Common myeloid progenitor, CD34-positive (primary cell): ENCODE results near the gene LCNL1.

Experiments used
- CTCF ChIA-PET: fragments of 350-600 bp; sonication (Branson Sonifier 250); formaldehyde crosslinking; loops from one replicate; lab custom pipeline; 2021; ENCODE audit warnings: antibody characterized with exemption; lab: Charles Lee
- POLR2A ChIA-PET: fragments of 350-600 bp; sonication (Branson Sonifier 250); formaldehyde crosslinking; loops from one replicate; lab custom pipeline; 2021; ENCODE audit warnings: antibody characterized with exemption; lab: Charles Lee
- DNase-seq, 3 donors: peaks; one replicate each; pipeline versions ENCODE4 v3.0.0 to v3.0.0-alpha.2; 2013
- H3K27ac ChIP-seq, 2 experiments: 1 replicate in 1 of 2; 2 replicates in 1 of 2; pipeline ENCODE4 v1.7.0; 2013; ENCODE audit warnings: inconsistent platforms in 2 of 2, low read length in 2 of 2, mild to moderate bottlenecking in 2 of 2, low read depth in 1 of 2, moderate library complexity in 1 of 2; ENCODE audit not compliant: severe bottlenecking in 2 of 2, insufficient read depth in 1 of 2, poor library complexity in 1 of 2
- H3K27me3 ChIP-seq, 5 experiments: replicated peaks in 2 of 5; 1 replicate in 3 of 5; 2 replicates in 2 of 5; pipeline versions ENCODE4 v1.6.1 to v1.7.0; 2013; ENCODE audit warnings: low read length in 4 of 5, mild to moderate bottlenecking in 2 of 5, moderate library complexity in 2 of 5, inconsistent platforms in 1 of 5; ENCODE audit not compliant: insufficient read depth in 5 of 5, control insufficient read depth in 4 of 5
- H3K36me3 ChIP-seq, 4 experiments: 1 replicate in 2 of 4; 2 replicates in 2 of 4; pipeline versions ENCODE4 v1.6.1 to v1.7.0; 2013; ENCODE audit warnings: low read length in 3 of 4, control low read depth in 1 of 4, mild to moderate bottlenecking in 1 of 4; ENCODE audit not compliant: control insufficient read depth in 4 of 4, insufficient read depth in 4 of 4
- H3K4me1 ChIP-seq, 4 experiments: 1 replicate in 3 of 4; 2 replicates in 1 of 4; pipeline versions ENCODE4 v1.6.1 to v1.7.1; 2013; ENCODE audit warnings: low read length in 3 of 4, mild to moderate bottlenecking in 3 of 4, control low read depth in 1 of 4, inconsistent platforms in 1 of 4, moderate library complexity in 1 of 4; ENCODE audit not compliant: control insufficient read depth in 4 of 4, insufficient read depth in 4 of 4; ENCODE audit errors: control extremely low read depth in 1 of 4
- H3K4me3 ChIP-seq, 7 experiments: 1 replicate in 4 of 7; 2 replicates in 3 of 7; pipeline versions ENCODE4 v1.5.1 to v1.7.0; 2013; ENCODE audit warnings: mild to moderate bottlenecking in 7 of 7, low read length in 6 of 7, moderate library complexity in 6 of 7, inconsistent platforms in 2 of 7, low read depth in 2 of 7, control low read depth in 1 of 7; ENCODE audit not compliant: insufficient read depth in 4 of 7, control insufficient read depth in 1 of 7; ENCODE audit errors: extremely low read depth in 1 of 7
- H3K9me3 ChIP-seq, 5 experiments: 1 replicate in 4 of 5; 2 replicates in 1 of 5; pipeline versions ENCODE4 v1.6.1 to v1.7.1; 2013; ENCODE audit warnings: low read length in 4 of 5, mild to moderate bottlenecking in 2 of 5, inconsistent platforms in 1 of 5, low read depth in 1 of 5, moderate library complexity in 1 of 5; ENCODE audit not compliant: control insufficient read depth in 4 of 5, insufficient read depth in 2 of 5; ENCODE audit errors: control extremely low read depth in 1 of 5
- WGBS: methylation state at CpG from one replicate; pipeline ENCODE4 v1.1.5; 2013; ENCODE audit not compliant: insufficient coverage; 5-methylcytosine and 5-hydroxymethylcytosine counted together

Gene LCNL1

DNA sequence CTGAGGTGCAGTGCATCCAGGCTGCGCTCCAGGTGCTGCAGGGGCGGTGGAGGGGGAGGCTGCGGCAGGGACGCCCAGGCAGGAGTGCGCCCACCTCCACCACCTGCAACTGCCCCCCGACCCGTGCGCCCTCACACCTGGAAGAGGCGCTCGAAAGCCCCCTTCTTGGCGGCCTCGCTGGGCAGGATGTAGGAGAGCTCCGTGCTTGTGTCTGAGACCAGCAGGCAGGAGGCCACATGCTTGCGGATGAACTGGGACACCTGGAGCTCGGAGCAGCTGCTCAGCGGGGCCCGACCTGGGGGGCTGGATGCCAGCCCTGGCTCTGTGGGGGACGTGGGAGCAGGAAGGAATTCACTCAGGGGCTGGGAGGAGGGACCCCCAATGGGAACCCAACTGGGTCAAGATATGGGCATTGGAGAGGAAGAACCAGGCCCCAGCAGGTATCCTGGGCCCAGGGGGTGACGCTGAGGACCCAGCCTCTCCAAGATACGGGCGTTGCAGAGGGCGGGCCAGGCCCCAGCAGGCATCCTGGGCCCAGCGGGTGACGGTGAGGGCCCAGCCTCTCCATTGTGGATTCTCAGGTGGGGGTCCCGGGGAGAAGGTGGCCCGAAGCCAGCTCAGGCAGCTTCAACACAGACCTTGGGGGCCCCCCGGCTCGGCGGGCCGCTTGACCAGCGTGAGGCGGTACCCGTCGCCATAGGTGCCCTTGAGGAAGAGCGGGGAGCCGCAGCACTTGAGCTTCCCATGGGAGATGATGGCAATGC lies 32.2 kb downstream of the LCNL1 start:
- H3K9me3 ChIP-seq, result no peaks in the 10 kb centered on the region
- CTCF ChIA-PET, result interaction anchor here (1.1 to 2.0 kb wide), 3 partner anchors 9 to 67 kb away, joined by 3 to 7 read pairs (median 3); no protein-coding TSS in a partner anchor
- POLR2A ChIA-PET, result no interaction called here
- WGBS, result 97% methylated on average over 36 of the region's 36 CpGs
- no peak overlapping the region for H3K4me3 ChIP-seq
- peaks cover 2 to 86% (median 49%) of the 10 kb centered on the region in 4 experiments for H3K36me3 ChIP-seq
- no peak overlapping the region for H3K27ac ChIP-seq
- DNase-seq, result no peak
- H3K4me1 ChIP-seq, result peaks cover 0 to 3% (median 0%) of the 10 kb centered on the region in 4 experiments
- no peaks in the 10 kb centered on the region for H3K27me3 ChIP-seq

DNA sequence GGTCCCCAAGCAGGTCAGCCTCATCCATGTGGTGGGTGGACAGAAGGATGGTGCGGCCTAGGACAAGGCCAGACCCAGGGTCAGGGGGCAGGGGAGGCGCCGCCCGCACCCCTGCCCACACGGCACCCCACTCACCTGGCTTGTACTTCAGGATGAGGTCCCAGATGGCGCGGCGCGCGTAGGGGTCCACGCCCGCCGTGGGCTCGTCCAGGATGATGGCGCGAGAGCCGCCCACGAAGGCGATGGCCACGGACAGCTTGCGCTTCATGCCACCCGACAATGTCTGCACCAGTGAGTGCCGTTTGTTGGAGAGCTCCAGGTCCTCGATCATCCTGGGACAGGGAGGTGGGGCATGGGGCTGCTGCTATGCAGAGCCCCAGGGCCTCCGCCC lies 32.7 kb downstream of the LCNL1 start:
- 99% methylated on average over 24 of the region's 25 CpGs for WGBS
- POLR2A ChIA-PET, result no interaction called here
- H3K36me3 ChIP-seq, result peaks cover 2 to 88% (median 50%) of the 10 kb centered on the region in 4 experiments

GRCh38 chr9:137015976-137016375 lies 33.2 kb downstream of the LCNL1 start:
- DNase-seq, result no peak
- Histone ChIP-seq H3K9me3 (no peaks in the 10 kb centered on the region), H3K27ac (no peak overlapping the region), H3K27me3 (no peaks in the 10 kb centered on the region), H3K36me3 (peaks cover 2 to 91% (median 51%) of the 10 kb centered on the region in 4 experiments), H3K4me3 (no peak overlapping the region), H3K4me1 (peaks cover 0 to 3% (median 0%) of the 10 kb centered on the region in 4 experiments)
- CTCF ChIA-PET, result no interaction called here
- WGBS, result 98% methylated on average over 20 of the region's 21 CpGs
- POLR2A ChIA-PET, result no interaction called here

More for the DNA sequence above, 32.7 kb downstream of the LCNL1 start:
- no peak for DNase-seq
- CTCF ChIA-PET, result interaction anchor here (1.1 kb wide), 1 partner anchor 67 kb away, joined by 3 read pairs; no protein-coding TSS in a partner anchor
- Histone ChIP-seq H3K27me3 (no peaks in the 10 kb centered on the region), H3K4me3 (no peak overlapping the region), H3K4me1 (peaks cover 0 to 3% (median 0%) of the 10 kb centered on the region in 4 experiments), H3K9me3 (no peaks in the 10 kb centered on the region), H3K27ac (no peak overlapping the region)

- peaks cover 0 to 3% (median 0%) of the 10 kb centered on the region in 4 experiments for H3K4me1 ChIP-seq
- ChIA-PET CTCF (no interaction called here), POLR2A (no interaction called here)
- no peaks in the 10 kb centered on the region for H3K9me3 ChIP-seq
- DNase-seq, result no peak
- no peaks in the 10 kb centered on the region for H3K27me3 ChIP-seq
- WGBS, result over 99% methylated on average over 10 of the region's 16 CpGs
- peaks cover 2 to 91% (median 53%) of the 10 kb centered on the region in 4 experiments for H3K36me3 ChIP-seq
- H3K4me3 ChIP-seq, result no peak overlapping the region
- no peak overlapping the region for H3K27ac ChIP-seq
These were observed 33.6 kb downstream of the LCNL1 start for GRCh38 chr9:137016436-137016835.

- no peak overlapping the region for H3K27ac ChIP-seq
- no peak for DNase-seq
- WGBS, result 94% methylated on average over 28 of the region's 28 CpGs
- no peak overlapping the region for H3K4me3 ChIP-seq
- peaks cover 2 to 88% (median 52%) of the 10 kb centered on the region in 4 experiments for H3K36me3 ChIP-seq
- H3K9me3 ChIP-seq, result no peaks in the 10 kb centered on the region
- CTCF ChIA-PET, result interaction anchor here (1.1 kb wide), 1 partner anchor 18 kb away, joined by 3 read pairs; no protein-coding TSS in a partner anchor
- H3K4me1 ChIP-seq, result peaks cover 0 to 3% (median 0%) of the 10 kb centered on the region in 4 experiments
- POLR2A ChIA-PET, result no interaction called here
- H3K27me3 ChIP-seq, result no peaks in the 10 kb centered on the region
These were observed 34.3 kb downstream of the LCNL1 start for GRCh38 chr9:137017071-137017470.

DNA sequence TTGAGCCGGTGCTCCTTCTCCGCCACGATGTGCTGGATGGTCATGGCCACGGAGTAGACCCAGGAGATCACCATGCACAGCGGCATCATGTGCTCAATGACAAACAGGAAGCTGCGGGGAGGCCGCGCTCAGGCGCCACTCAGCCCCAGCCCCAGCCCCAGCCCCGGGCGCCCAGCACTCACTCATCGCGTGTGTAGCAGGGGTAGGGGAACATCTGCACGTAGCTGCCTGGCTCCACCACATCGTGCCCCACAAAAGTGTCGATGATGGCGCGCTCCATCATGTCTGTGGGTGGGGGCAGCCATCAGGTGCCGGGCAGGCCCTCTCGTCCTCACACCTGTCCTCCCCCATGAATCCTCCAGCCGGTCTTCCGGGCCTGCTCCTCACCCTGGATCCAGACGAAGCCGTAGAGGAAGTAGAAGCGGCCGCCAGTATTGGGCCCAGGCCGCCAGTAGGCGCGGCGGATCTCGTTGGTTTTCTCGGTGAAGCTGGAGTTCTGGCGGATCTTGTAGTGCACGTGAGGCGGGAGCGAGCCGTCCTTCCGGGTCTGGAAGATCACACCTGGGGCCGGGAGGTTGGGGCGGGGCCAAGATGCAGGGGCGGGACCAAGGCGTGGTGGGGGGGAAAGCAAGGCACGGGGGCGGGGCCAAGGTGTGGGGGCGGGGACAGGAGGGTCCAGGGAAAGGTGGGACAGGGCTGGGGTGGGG lies 35.2 kb downstream of the LCNL1 start:
- peaks cover 0 to 3% (median 0%) of the 10 kb centered on the region in 4 experiments for H3K4me1 ChIP-seq
- peaks cover 2 to 85% (median 50%) of the 10 kb centered on the region in 4 experiments for H3K36me3 ChIP-seq
- ChIA-PET CTCF (interaction anchor here (1.1 to 1.3 kb wide), 2 partner anchors 12 to 17 kb away, joined by 3 to 6 read pairs; no protein-coding TSS in a partner anchor), POLR2A (no interaction called here)
- WGBS, result 95% methylated on average over 31 of the region's 45 CpGs
- H3K27ac ChIP-seq, result no peak overlapping the region
- H3K4me3 ChIP-seq, result no peak overlapping the region
- no peaks in the 10 kb centered on the region for H3K27me3 ChIP-seq
- no peak for DNase-seq
- H3K9me3 ChIP-seq, result no peaks in the 10 kb centered on the region
